GM19351 (cell line): ENCODE data around the gene TMEM135.
A peak's percentile ranks its signal among the peaks of the same experiment; 100 is the strongest.

Source experiments
- ATAC-seq: cut with Tn5 transposase; IDR thresholded peaks from one replicate; pipeline ENCODE4 v1.9.1; 2021; ENCODE audit warnings: mild to moderate bottlenecking, moderate library complexity; ENCODE audit not compliant: unreplicated experiment

The TMEM135 gene

GRCh38 chr11:87347441-87347840 is 309.7 kb downstream of the TMEM135 start:
- no peak for ATAC-seq

- ATAC-seq = no peak
Measured at GRCh38 chr11:87347854-87348253, 310.1 kb downstream of the TMEM135 start.

- ATAC-seq = peak; percentile 31
Measured at GRCh38 chr11:87351676-87352075, 313.9 kb downstream of the TMEM135 start.

DNA sequence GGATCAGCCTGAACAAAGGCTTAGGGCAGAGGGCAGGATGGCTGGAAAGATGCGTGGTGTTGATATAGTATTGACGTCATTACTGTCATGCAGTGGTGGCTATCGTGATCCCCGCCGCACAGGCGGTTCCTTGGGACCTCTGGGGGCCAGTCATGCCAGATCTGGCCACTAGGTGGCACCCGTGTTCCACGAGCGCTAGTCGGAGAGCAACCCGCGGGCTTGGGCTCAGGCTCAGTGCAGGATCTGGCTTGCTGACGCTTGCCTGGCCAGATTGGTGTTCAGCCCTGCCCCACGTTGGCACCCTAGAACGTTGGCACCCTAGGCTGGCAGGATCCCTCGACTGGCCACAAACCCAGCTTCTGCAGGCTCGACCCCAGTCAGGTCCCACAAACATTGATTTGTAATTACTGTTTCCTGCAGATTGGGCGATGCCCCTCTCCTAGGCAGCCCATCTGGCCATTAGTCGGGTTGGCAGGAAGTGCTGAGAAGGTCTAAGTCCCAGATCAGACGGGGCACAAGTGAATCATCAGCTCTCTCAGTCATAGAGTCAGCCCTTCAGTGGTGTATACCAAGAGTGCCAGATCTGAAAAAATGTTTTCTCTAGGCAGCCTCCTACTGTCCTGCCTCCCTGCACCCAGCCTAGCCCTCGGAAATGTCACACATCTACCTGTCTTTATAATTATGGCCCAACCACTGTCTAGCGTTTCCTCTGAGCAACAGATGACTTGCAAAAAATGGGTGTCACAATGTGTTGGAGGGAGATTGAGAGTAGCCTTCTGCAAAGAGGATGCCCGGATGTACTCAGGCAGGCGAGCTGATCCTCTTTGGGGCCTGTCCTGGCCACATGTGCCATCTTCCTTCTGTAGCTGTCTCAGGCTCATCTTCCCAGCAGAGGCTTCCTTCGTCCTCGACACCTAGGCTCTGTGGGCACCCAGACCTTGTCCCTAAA is 315.3 kb downstream of the TMEM135 start:
- ATAC-seq = peak; percentile 93

- no peak for ATAC-seq
Measured at GRCh38 chr11:87353771-87354345, 316.1 kb downstream of the TMEM135 start.

- no peak for ATAC-seq
Measured at GRCh38 chr11:87355596-87355995, 317.9 kb downstream of the TMEM135 start.

DNA sequence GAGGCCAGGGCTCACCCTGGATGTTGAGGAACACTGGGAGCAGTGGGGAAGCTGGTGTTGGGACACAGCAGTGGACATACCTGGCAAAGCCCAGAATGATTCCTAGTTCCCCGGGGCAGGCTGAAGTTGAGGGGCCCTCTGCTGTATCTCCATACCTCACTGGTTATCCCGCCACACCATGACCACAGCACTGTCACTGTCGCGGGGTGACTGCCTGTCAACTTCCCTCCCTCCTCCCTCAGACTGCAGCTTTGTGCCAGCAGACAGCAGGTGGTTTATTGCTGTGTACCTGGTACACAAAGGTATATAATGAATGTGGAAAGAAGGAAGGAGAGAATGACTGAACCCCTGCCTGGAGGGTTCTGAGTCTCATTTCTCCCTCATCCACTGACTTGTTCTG is 318.7 kb downstream of the TMEM135 start:
- no peak for ATAC-seq

- ATAC-seq = peak; percentile 22
Measured at GRCh38 chr11:87358461-87358860, 320.7 kb downstream of the TMEM135 start.

DNA sequence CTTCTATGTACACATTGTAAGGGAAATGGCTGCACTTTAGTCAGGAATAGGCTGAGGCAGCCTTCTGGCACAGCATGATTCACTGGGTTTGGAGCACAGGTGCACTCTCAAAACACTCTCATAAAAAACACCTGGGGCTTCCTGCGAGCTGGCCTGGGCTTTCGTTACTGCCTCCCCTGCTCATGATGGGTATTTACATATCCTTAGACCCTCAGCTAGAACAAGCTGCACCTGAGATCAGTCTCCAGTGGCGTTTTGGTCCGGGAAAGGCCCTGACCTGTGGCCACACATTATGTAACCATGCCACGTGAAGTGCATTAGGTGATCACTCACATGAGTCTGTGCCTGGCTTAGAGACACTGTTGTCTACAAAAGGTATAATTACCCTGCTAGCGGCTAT is 321.7 kb downstream of the TMEM135 start:
- ATAC-seq = peak; percentile 52

DNA sequence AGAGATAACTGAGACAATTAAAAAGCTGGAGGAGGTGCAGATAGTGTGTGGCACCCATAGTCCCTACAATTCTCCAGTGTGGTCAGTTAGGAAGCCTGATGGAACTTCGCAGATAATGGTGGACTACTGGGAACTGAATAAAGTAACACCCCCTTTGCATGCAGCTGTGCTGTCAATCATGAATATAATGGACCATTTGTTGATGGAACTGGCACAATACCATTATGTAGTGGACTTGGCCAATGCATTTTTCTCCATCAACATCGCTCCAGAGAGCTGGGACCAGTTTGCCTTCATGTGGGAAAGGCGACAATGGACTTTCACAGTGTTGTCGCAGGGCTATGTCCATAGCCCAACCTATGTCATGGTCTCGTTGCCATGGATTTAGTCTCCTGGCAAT is 324.2 kb downstream of the TMEM135 start:
- ATAC-seq = no peak

DNA sequence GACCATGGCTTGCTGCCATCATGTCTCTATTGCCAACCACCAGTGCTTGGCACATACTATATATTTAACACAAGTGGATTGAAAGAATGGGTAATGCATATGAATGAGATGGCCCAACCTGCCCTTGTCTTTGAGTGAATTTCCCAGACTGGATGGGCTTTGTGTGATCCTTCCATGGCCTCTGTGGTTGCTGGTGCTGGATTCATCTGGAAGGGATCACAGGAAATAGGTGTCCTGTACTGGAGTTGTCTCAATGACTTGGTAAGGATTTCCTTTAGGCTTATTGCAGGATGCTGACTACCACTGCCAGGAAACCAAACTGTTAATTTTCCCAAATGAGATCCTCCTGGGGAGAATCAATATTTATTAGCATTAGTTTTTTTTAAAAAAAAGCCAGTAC is 328.6 kb downstream of the TMEM135 start:
- no peak for ATAC-seq

DNA sequence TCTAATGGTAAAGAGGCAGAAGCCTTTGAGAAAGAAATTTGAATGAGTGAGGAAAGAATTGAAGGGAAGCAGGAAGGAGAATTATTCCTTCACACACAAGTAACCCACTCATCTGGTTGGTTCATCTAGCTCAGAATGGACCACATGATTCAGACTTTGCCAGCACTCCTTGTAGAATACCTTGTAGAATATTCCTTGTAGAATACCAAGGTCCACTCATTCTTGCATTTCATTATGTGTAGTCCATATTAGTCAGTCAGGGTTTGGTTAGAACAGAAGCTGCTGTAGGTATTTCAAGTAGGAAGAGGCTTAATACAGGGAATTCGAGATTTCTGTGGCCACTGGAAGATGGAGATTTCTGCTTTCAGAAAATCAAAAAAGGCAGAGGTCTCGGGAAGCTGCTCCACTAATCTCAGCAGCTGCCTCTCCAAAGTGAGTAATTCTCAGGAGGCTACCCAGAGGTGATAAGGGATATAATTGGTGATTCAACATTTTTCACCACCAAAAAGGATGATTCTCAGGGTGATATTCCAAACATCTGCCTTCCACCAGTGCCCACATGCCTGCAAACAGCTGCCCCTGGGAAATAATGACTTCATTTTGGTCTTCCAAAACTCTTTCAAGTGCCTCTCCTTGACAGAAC is 329.1 kb downstream of the TMEM135 start:
- ATAC-seq = no peak

DNA sequence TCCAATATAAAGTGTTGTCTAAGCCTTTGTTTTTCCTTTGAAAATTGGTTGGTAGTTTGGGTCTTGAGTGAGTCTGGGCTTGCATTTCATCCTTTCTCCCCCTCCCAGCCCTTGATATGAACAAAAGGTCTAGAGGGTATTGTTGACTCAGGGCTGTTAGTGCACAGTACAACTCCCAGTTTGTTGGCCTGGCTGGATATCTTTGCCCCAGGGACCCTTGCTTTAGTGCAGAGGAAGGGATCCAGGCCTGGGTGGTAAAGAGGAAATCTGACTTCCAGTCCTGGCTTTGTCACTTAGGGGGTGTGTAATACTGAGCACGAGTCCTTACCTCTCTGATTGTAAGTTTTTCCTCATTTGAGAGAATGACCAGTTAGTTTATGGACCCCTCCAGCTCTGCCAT is 330.4 kb downstream of the TMEM135 start:
- ATAC-seq = no peak

- no peak for ATAC-seq
Measured at GRCh38 chr11:87368858-87369480, 331.2 kb downstream of the TMEM135 start.

- ATAC-seq = no peak
Measured at GRCh38 chr11:87369888-87370287, 332.2 kb downstream of the TMEM135 start.

GRCh38 chr11:87372065-87372464 is 334.3 kb downstream of the TMEM135 start:
- ATAC-seq = no peak
